Tibial nerve (tissue), 4 donors: ENCODE data around the gene MACF1. TPM values are rescaled to one million over a fixed set of nuclear protein-coding genes. Genes with fewer than 3 reads are reported as not detected.

Experiments
- DNase-seq, 2 donors: peaks; one replicate each; pipeline ENCODE4 v3.0.0-alpha.2; 2019; ENCODE audit warnings: low spot score in 2 of 2
- H3K27ac ChIP-seq, 4 donors: fragments of 200-600 bp; sonication (generic) in 3 of 4; one replicate each; pipeline ENCODE4 v1.5.1; 2017 to 2019; ENCODE audit warnings: mild to moderate bottlenecking in 1 of 4
- H3K27me3 ChIP-seq, 2 donors: fragments of 200-600 bp; sonication (generic) in 1 of 2; one replicate each; pipeline versions ENCODE4 v1.5.1 to v1.6.0; 2017 to 2019
- H3K36me3 ChIP-seq, 3 donors: fragments of 200-600 bp; sonication (generic); one replicate each; pipeline ENCODE4 v1.5.1; 2018 to 2019
- H3K4me1 ChIP-seq, 4 donors: fragments of 200-600 bp; sonication (generic) in 3 of 4; one replicate each; pipeline ENCODE4 v1.5.1; 2017 to 2019
- H3K4me3 ChIP-seq, 4 donors: fragments of 200-600 bp; sonication (generic) in 3 of 4; one replicate each; pipeline ENCODE4 v1.5.1; 2017 to 2019; ENCODE audit warnings: mild to moderate bottlenecking in 1 of 4, moderate library complexity in 1 of 4
- H3K9me3 ChIP-seq, 4 donors: fragments of 200-600 bp; sonication (generic) in 3 of 4; one replicate each; pipeline ENCODE4 v1.5.1; 2017 to 2019
- CTCF ChIP-seq, 5 experiments: fragments of 200-600 bp in 3 of 5; fragments of 450-650 bp in 2 of 5; sonication (generic) in 3 of 5; IDR thresholded peaks; one replicate each; pipeline ENCODE4 v1.5.1; 2016 to 2019; ENCODE audit warnings: antibody characterized with exemption in 5 of 5, mild to moderate bottlenecking in 3 of 5, moderate library complexity in 2 of 5
- EP300 ChIP-seq, 2 donors: sonication (generic); formaldehyde crosslinking; IDR thresholded peaks; one replicate each; pipeline ENCODE4 v1.6.1; 2017; ENCODE audit warnings: antibody characterized with exemption in 2 of 2, mild to moderate bottlenecking in 1 of 2
- POLR2A ChIP-seq, 2 donors: fragments of 450-650 bp; IDR thresholded peaks; one replicate each; pipeline ENCODE4 v1.6.1; 2017; ENCODE audit warnings: antibody characterized with exemption in 2 of 2, mild to moderate bottlenecking in 2 of 2, moderate library complexity in 2 of 2
- WGBS, 2 donors: methylation state at CpG; one replicate each; pipeline ENCODE4 v1.1.5; 2018; 5-methylcytosine and 5-hydroxymethylcytosine counted together
- total RNA-seq, 4 donors: library from RNA; depleted of rRNA; stranded (reverse); fragments of >200 nt; gene quantifications; one replicate each; pipeline ENCODE4 v1.1.0, GENCODE V29; 2016

The MACF1 gene
- total RNA-seq, 4 donors from 2014 or later: 214 to 296 (median 244) TPM

DNA sequence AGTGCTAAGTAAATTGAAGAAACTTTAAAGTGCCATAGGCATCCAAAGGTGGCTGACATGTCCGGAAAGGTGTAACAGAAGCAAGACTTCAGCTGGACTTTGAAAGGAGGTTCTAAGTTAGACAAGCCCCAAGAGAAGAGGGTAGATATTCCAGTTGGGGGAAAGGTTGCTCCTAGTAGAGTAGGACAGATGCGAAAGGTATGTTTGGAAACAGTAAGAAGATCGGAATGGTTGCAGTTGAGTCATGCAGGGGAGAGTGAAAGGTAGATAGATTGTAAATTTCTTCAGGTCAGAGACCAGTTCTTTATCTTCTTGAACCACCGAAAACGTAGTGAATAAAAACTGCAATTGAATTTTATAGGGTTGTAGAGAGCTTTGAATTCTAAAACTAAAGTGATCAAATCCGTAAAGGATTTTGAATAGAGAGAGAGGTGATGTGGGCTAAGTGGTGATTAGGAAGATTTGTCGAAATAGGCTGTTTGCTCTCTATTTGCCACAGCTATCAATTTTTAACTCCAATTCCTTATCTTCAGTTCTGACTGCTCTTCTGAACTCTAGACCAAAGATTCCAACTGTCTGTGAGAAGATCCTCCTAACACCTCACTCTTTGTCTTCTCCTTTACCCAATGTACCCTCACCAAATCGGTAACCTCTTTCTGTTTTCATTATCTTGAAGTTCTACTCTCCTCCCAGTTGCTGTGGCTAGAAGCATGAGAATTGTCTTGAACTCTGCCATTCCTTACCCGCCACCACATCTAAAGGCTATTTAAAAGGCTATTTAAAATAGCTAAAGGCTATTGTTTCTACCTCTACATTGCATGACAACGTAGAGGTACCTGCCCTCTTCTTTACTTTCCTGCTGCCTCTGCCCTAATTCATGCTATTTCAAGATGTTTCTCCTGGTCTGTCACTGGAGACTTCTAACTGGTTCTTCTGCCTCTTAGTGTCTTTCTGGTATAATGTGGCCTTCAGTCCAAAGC is 16.7 kb downstream of the MACF1 start:
- Histone ChIP-seq H3K36me3 (no peaks in the 10 kb centered on the region), H3K27ac (no peak overlapping the region), H3K4me1 (peaks cover 0 to 8% (median 2%) of the 10 kb centered on the region in 4 donors), H3K9me3 (no peaks in the 10 kb centered on the region), H3K4me3 (no peak overlapping the region), H3K27me3 (no peaks in the 10 kb centered on the region)
- no peak for TF ChIP-seq EP300 (IDR thresholded peaks at IDR 0.05)
- TF ChIP-seq POLR2A (IDR thresholded peaks at IDR 0.05): no peak
- TF ChIP-seq CTCF (IDR thresholded peaks at IDR 0.05): no peak
- 93 to 94% methylated on average over 10 of the region's 10 CpGs for WGBS, 2 donors
- no peak for DNase-seq

GRCh38 chr1:39224295-39224829 is 19.9 kb downstream of the MACF1 start:
- DNase-seq: no peak
- H3K9me3 ChIP-seq: no peaks in the 10 kb centered on the region
- H3K4me1 ChIP-seq: no peaks in the 10 kb centered on the region
- TF ChIP-seq CTCF (IDR thresholded peaks at IDR 0.05): no peak
- no peak for TF ChIP-seq EP300 (IDR thresholded peaks at IDR 0.05)
- no peak for TF ChIP-seq POLR2A (IDR thresholded peaks at IDR 0.05)
- H3K4me3 ChIP-seq: no peak overlapping the region
- no peaks in the 10 kb centered on the region for H3K27me3 ChIP-seq
- no peak overlapping the region for H3K27ac ChIP-seq
- no peaks in the 10 kb centered on the region for H3K36me3 ChIP-seq

DNA sequence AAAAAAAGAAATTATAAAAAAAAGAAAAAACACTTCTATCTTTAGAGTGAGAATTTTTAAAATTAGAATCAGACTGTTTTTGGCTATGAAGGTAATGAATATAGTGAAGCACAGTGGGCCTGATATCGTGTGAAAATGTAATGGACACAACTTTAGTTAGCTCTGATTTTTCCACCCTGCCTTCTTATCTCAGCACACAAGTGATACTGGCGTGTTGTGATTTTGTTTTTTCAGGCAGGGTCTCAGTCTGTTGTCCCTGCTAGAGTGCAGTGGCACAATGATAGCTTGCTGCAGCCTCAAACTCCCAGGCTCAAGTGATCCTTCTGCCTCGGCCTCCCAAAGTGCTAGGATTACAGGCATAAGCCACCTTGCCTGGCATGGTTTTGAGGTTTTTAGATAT is 22.3 kb downstream of the MACF1 start:
- 85 to 92% methylated on average over 3 of the region's 3 CpGs for WGBS, 2 donors
- no peak overlapping the region for H3K4me3 ChIP-seq
- no peaks in the 10 kb centered on the region for H3K9me3 ChIP-seq
- TF ChIP-seq EP300 (IDR thresholded peaks at IDR 0.05): no peak
- no peak for TF ChIP-seq POLR2A (IDR thresholded peaks at IDR 0.05)
- TF ChIP-seq CTCF (IDR thresholded peaks at IDR 0.05): no peak
- no peaks in the 10 kb centered on the region for H3K36me3 ChIP-seq
- H3K27me3 ChIP-seq: no peaks in the 10 kb centered on the region
- peaks cover 0 to 9% (median 7%) of the 10 kb centered on the region in 4 donors for H3K4me1 ChIP-seq
- H3K27ac ChIP-seq: no peak overlapping the region
- DNase-seq: no peak

DNA sequence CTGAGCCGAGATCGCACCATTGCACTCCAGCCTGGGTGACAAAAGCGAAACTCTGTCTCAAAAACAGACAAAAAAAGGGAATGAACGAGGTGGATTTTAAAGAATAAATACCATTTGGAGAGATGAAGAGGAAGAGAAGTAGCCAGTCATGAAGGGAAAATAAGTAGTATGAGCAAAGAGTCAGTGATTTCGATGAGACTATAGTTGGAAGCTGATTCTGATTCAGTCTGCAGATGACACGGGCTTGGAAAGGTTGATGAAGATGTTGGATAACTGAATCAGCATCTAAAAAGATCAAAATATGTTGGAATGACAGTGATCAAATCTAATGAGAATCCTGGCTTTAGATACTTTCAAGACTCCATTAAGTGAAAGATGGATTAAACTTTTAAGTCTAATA is 23.8 kb downstream of the MACF1 start:
- Histone ChIP-seq H3K4me1 (peaks cover 0 to 10% (median 8%) of the 10 kb centered on the region in 4 donors), H3K36me3 (no peaks in the 10 kb centered on the region), H3K27ac (no peak overlapping the region), H3K4me3 (no peak overlapping the region), H3K27me3 (no peaks in the 10 kb centered on the region), H3K9me3 (no peaks in the 10 kb centered on the region)
- TF ChIP-seq POLR2A (IDR thresholded peaks at IDR 0.05): no peak
- TF ChIP-seq CTCF (IDR thresholded peaks at IDR 0.05): no peak
- TF ChIP-seq EP300 (IDR thresholded peaks at IDR 0.05): no peak
- no peak for DNase-seq
- WGBS, 2 donors: 92 to 96% methylated on average over 6 of the region's 6 CpGs

- WGBS, 2 donors: 89 to 92% methylated on average over 4 of the region's 4 CpGs
- no peak overlapping the region for H3K4me3 ChIP-seq
- peaks cover 0 to 13% (median 8%) of the 10 kb centered on the region in 4 donors for H3K4me1 ChIP-seq
- no peaks in the 10 kb centered on the region for H3K9me3 ChIP-seq
- no peaks in the 10 kb centered on the region for H3K36me3 ChIP-seq
- DNase-seq: no peak
- no peak overlapping the region for H3K27ac ChIP-seq
- no peak for TF ChIP-seq EP300 (IDR thresholded peaks at IDR 0.05)
- no peak for TF ChIP-seq CTCF (IDR thresholded peaks at IDR 0.05)
- TF ChIP-seq POLR2A (IDR thresholded peaks at IDR 0.05): no peak
- H3K27me3 ChIP-seq: no peaks in the 10 kb centered on the region
Measured at GRCh38 chr1:39229504-39229903, 25.0 kb downstream of the MACF1 start.
